Upper lobe of left lung (tissue), 4 donors: ENCODE data around the gene C4orf51.

Source experiments
- EP300 ChIP-seq, 4 donors: sonication (generic); formaldehyde crosslinking; IDR thresholded peaks; one replicate each; pipeline ENCODE4 v1.5.1; 2017; ENCODE audit warnings: antibody characterized with exemption in 4 of 4, control low read depth in 2 of 4
- POLR2A ChIP-seq, 4 donors: fragments of 450-650 bp; IDR thresholded peaks; one replicate each; pipeline ENCODE4 v1.5.1; 2016 to 2017; ENCODE audit warnings: antibody characterized with exemption in 4 of 4, mild to moderate bottlenecking in 2 of 4
- POLR2AphosphoS5 ChIP-seq, 2 donors: sonication (generic); formaldehyde crosslinking; IDR thresholded peaks; one replicate each; pipeline ENCODE4 v1.5.1; 2017; ENCODE audit warnings: antibody characterized with exemption in 2 of 2
- TF ChIP-seq, protein P1 (sequence below), 6 experiments: fragments of 450-650 bp in 4 of 6; fragments of 200-600 bp in 2 of 6; sonication (generic) in 2 of 6; IDR thresholded peaks; one replicate each; pipeline ENCODE4 v1.5.1; 2016 to 2019; ENCODE audit warnings: antibody characterized with exemption in 6 of 6

DNA sequence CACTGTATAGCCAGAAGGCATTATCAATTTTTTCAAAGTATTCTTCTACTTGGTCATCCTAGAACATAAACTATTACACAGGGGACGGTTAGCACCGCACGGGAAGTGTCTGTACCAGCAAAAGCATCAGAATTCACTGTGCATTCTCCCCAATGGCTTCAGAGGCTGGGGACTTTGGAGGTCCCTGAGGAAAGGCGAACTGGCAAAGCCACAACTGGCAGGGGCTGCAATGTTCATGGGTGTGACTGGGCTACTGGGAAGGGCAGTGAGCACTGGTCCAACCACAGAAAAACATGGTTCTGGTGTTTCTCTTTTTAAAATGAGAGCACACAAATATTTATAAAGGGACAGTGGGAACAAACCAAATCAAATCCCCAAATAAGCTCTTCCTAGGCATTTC lies 83.5 kb downstream of the C4orf51 start:
- TF ChIP-seq, protein P1, sequence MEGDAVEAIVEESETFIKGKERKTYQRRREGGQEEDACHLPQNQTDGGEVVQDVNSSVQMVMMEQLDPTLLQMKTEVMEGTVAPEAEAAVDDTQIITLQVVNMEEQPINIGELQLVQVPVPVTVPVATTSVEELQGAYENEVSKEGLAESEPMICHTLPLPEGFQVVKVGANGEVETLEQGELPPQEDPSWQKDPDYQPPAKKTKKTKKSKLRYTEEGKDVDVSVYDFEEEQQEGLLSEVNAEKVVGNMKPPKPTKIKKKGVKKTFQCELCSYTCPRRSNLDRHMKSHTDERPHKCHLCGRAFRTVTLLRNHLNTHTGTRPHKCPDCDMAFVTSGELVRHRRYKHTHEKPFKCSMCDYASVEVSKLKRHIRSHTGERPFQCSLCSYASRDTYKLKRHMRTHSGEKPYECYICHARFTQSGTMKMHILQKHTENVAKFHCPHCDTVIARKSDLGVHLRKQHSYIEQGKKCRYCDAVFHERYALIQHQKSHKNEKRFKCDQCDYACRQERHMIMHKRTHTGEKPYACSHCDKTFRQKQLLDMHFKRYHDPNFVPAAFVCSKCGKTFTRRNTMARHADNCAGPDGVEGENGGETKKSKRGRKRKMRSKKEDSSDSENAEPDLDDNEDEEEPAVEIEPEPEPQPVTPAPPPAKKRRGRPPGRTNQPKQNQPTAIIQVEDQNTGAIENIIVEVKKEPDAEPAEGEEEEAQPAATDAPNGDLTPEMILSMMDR (IDR thresholded peaks at IDR 0.05): no peak
- TF ChIP-seq EP300 (IDR thresholded peaks at IDR 0.05) (no peak), POLR2A (IDR thresholded peaks at IDR 0.05) (no peak), POLR2AphosphoS5 (IDR thresholded peaks at IDR 0.05) (no peak)
